GM06990 (cell line): ENCODE measurements around the gene TTC28.

Experiments
- DNase-seq: peaks from one replicate; pipeline ENCODE4 v3.0.0-alpha.2; 2011; ENCODE audit not compliant: insufficient read length; ENCODE audit errors: extremely low read depth
- H3K27me3 ChIP-seq: replicated peaks from 2 replicates; pipeline ENCODE4 v1.6.0; 2011; ENCODE audit warnings: low read length; ENCODE audit not compliant: control insufficient read depth, insufficient read depth
- H3K36me3 ChIP-seq: 2 replicates; pipeline ENCODE4 v1.5.1; 2011; ENCODE audit warnings: low read length; ENCODE audit not compliant: control insufficient read depth, insufficient read depth
- H3K4me3 ChIP-seq: replicated peaks from 2 replicates; pipeline ENCODE4 v1.5.1; 2011; ENCODE audit warnings: low read depth, mild to moderate bottlenecking, control low read depth, low read length
- CTCF ChIP-seq: IDR thresholded peaks from 2 replicates; pipeline ENCODE4 v1.5.1; 2011; ENCODE audit warnings: low read length, control low read depth, mild to moderate bottlenecking, inconsistent platforms; ENCODE audit not compliant: insufficient read depth, poor library complexity, severe bottlenecking

Gene TTC28

GRCh38 chr22:28139961-28140360, 539.7 kb downstream of the TTC28 start:
- Histone ChIP-seq H3K36me3 (no peaks in the 10 kb centered on the region), H3K27me3 (no peaks in the 10 kb centered on the region; the same call in none of the 2 replicates), H3K4me3 (no peak overlapping the region)
- no peak for TF ChIP-seq CTCF
- no peak for DNase-seq

GRCh38 chr22:28139516-28139915, 540.1 kb downstream of the TTC28 start:
- no peak for DNase-seq
- Histone ChIP-seq H3K27me3 (no peaks in the 10 kb centered on the region; the same call in none of the 2 replicates), H3K4me3 (no peak overlapping the region), H3K36me3 (no peaks in the 10 kb centered on the region)
- TF ChIP-seq CTCF, result no peak

GRCh38 chr22:28137036-28137435, 542.6 kb downstream of the TTC28 start:
- H3K4me3 ChIP-seq, result no peak overlapping the region
- no peak for TF ChIP-seq CTCF
- no peaks in the 10 kb centered on the region; the same call in 1 of the 2 replicates for H3K27me3 ChIP-seq
- no peak for DNase-seq
- H3K36me3 ChIP-seq, result no peaks in the 10 kb centered on the region

GRCh38 chr22:28132466-28132865, 547.2 kb downstream of the TTC28 start:
- no peak for DNase-seq
- TF ChIP-seq CTCF, result no peak
- no peaks in the 10 kb centered on the region for H3K27me3 ChIP-seq
- H3K36me3 ChIP-seq, result no peaks in the 10 kb centered on the region
- no peak overlapping the region for H3K4me3 ChIP-seq

- DNase-seq, result no peak
- H3K4me3 ChIP-seq, result no peak overlapping the region
- H3K27me3 ChIP-seq, result no peaks in the 10 kb centered on the region
- no peak for TF ChIP-seq CTCF
- no peaks in the 10 kb centered on the region for H3K36me3 ChIP-seq
These were observed 550.2 kb downstream of the TTC28 start for GRCh38 chr22:28129319-28129962.

- Histone ChIP-seq H3K36me3 (no peaks in the 10 kb centered on the region), H3K27me3 (no peaks in the 10 kb centered on the region), H3K4me3 (no peak overlapping the region)
- TF ChIP-seq CTCF, result no peak
- DNase-seq, result no peak
These were observed 550.8 kb downstream of the TTC28 start for GRCh38 chr22:28128827-28129226.
